Body of pancreas (tissue), 4 donors: ENCODE data around the gene NID2.

Experiments used
- POLR2A ChIP-seq, 3 donors: fragments of 450-650 bp; IDR thresholded peaks; one replicate each; pipeline ENCODE4 v1.6.1; 2016; ENCODE audit warnings: antibody characterized with exemption in 3 of 3, mild to moderate bottlenecking in 2 of 3
- TF ChIP-seq, protein P1 (sequence below), 7 experiments: fragments of 450-650 bp in 4 of 7; fragments of 200-600 bp in 3 of 7; sonication (generic) in 3 of 7; IDR thresholded peaks; one replicate each; pipeline ENCODE4 v1.5.1; 2016 to 2019; ENCODE audit warnings: antibody characterized with exemption in 7 of 7

DNA sequence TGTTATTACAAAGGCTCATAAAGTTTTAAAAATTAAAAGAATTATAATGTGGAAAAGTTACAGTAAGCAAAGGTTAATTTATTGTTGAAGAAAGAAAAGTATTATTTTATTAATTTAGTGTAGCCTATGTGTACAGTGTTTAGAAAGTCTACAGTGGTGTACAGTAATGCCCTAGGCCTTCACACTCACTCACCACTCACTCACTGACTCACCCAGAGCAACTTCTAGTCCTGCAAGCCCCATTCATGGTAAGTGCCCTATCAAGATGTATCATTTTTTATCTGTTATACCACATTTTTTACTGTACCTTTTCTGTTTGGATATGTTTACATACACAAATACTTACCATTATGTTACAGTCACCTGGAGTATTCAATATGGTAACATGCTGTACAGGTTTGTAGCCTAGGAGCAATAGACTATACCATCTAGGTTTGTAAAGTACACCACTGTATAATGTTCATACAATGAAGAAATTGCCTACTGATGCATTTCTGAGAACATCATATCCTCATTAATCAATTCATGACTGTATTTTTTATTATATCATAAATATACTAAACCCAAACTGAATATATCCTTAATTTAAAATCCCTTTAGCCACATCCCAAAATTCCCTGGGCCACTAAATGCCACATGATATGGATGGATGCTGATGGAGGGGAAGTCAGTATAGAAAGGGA lies 43.6 kb upstream of the NID2 start:
- TF ChIP-seq, protein P1, sequence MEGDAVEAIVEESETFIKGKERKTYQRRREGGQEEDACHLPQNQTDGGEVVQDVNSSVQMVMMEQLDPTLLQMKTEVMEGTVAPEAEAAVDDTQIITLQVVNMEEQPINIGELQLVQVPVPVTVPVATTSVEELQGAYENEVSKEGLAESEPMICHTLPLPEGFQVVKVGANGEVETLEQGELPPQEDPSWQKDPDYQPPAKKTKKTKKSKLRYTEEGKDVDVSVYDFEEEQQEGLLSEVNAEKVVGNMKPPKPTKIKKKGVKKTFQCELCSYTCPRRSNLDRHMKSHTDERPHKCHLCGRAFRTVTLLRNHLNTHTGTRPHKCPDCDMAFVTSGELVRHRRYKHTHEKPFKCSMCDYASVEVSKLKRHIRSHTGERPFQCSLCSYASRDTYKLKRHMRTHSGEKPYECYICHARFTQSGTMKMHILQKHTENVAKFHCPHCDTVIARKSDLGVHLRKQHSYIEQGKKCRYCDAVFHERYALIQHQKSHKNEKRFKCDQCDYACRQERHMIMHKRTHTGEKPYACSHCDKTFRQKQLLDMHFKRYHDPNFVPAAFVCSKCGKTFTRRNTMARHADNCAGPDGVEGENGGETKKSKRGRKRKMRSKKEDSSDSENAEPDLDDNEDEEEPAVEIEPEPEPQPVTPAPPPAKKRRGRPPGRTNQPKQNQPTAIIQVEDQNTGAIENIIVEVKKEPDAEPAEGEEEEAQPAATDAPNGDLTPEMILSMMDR (IDR thresholded peaks at IDR 0.05), result no peak
- TF ChIP-seq POLR2A (IDR thresholded peaks at IDR 0.05), result no peak
